PC-3 (cell line): ENCODE measurements around the gene PKD1L1. TPM values are rescaled to one million over a fixed set of nuclear protein-coding genes. Genes with fewer than 3 reads are reported as not detected.
"Not testable (repeated sequence)": the region's sequence is repeated elsewhere in the genome, so short reads cannot be mapped to it uniquely, and the experiment has no call there.

Experiments used
- ATAC-seq: fragments of 200-7000 bp; cut with Tn5 transposase; 2 replicates; pipeline ENCODE4 v1.9.1; 2020; ENCODE audit warnings: mild to moderate bottlenecking, moderate library complexity
- BruUV-seq: library from RNA; stranded (reverse); fragments of 400-500 nt; replicated peaks from 2 replicates; lab custom pipeline; 2021; lab: Mats Ljungman, UMichigan
- CTCF ChIA-PET: fragments of 300-600 bp; sonication (Branson Sonifier 250); formaldehyde crosslinking; loops from one replicate; lab custom pipeline; 2022; ENCODE audit warnings: antibody characterized with exemption; lab: Charles Lee
- POLR2A ChIA-PET: fragments of 300-600 bp; sonication (Branson Sonifier 250); formaldehyde crosslinking; loops from one replicate; lab custom pipeline; 2022; ENCODE audit warnings: antibody characterized with exemption; ENCODE audit not compliant: unreplicated experiment; lab: Charles Lee
- DNase-seq: peaks from one replicate; pipeline ENCODE4 v3.0.0-alpha.2; 2015
- H2AFZ ChIP-seq: fragments of 300-600 bp; sonication (generic); 2 replicates; pipeline ENCODE4 v1.6.0; 2016; ENCODE audit warnings: antibody characterized with exemption, low read length
- H3F3A ChIP-seq: fragments of 300-600 bp; sonication (generic); one replicate; pipeline ENCODE4 v1.6.0; 2017; ENCODE audit warnings: antibody characterized with exemption, low read length, control low read depth, mild to moderate bottlenecking; ENCODE audit not compliant: unreplicated experiment
- H3K27ac ChIP-seq: fragments of 300-600 bp; sonication (generic); 2 replicates; pipeline ENCODE4 v1.5.1; 2016; ENCODE audit warnings: mild to moderate bottlenecking, low read length
- H3K27me3 ChIP-seq: fragments of 300-600 bp; sonication (generic); 2 replicates; pipeline ENCODE4 v1.6.1; 2016; ENCODE audit warnings: low read length, mixed read lengths
- H3K36me3 ChIP-seq: fragments of 300-600 bp; sonication (generic); 2 replicates; pipeline ENCODE4 v1.6.1; 2016; ENCODE audit warnings: low read depth, mixed run types, low read length, mixed read lengths
- H3K4me1 ChIP-seq: fragments of 300-600 bp; sonication (generic); 2 replicates; pipeline ENCODE4 v1.5.1; 2016; ENCODE audit warnings: low read length; ENCODE audit not compliant: insufficient read depth
- H3K4me2 ChIP-seq: fragments of 300-600 bp; sonication (generic); 2 replicates; pipeline ENCODE4 v1.6.0; 2016; ENCODE audit warnings: low read length
- H3K4me3 ChIP-seq: fragments of 300-600 bp; sonication (generic); 2 replicates; pipeline ENCODE4 v1.5.1; 2016; ENCODE audit warnings: mild to moderate bottlenecking, low read length, mixed read lengths
- H3K79me2 ChIP-seq: fragments of 300-600 bp; sonication (generic); 2 replicates; pipeline ENCODE4 v1.6.1; 2017; ENCODE audit warnings: low read length, mixed read lengths
- H3K9ac ChIP-seq: fragments of 300-600 bp; sonication (generic); 2 replicates; pipeline ENCODE4 v1.6.0; 2016; ENCODE audit warnings: mild to moderate bottlenecking, low read length
- H3K9me2 ChIP-seq: fragments of 300-600 bp; sonication (generic); replicated peaks from 2 replicates; pipeline ENCODE4 v1.6.1; 2016; ENCODE audit warnings: mixed run types, low read length, mixed read lengths
- H3K9me3 ChIP-seq: fragments of 300-600 bp; sonication (generic); 2 replicates; pipeline ENCODE4 v1.6.1; 2016; ENCODE audit warnings: low read length, mixed read lengths
- H4K20me1 ChIP-seq: fragments of 300-600 bp; sonication (generic); 2 replicates; pipeline ENCODE4 v1.6.1; 2016; ENCODE audit warnings: low read length, mixed read lengths
- CTCF ChIP-seq: fragments of 300-600 bp; sonication (generic); conservative IDR thresholded peaks from 2 replicates; pipeline ENCODE4 v1.5.1; 2017; ENCODE audit warnings: antibody characterized with exemption, low read depth, mild to moderate bottlenecking, low read length
- EZH2 ChIP-seq: fragments of 300-600 bp; sonication (generic); IDR thresholded peaks from one replicate; pipeline ENCODE4 v1.6.1; 2017; ENCODE audit warnings: antibody characterized with exemption, mild to moderate bottlenecking, low read length; ENCODE audit not compliant: unreplicated experiment
- EZH2phosphoT487 ChIP-seq: fragments of 300-600 bp; sonication (generic); IDR thresholded peaks from 2 replicates; pipeline ENCODE4 v1.6.1; 2018; ENCODE audit warnings: mild to moderate bottlenecking, antibody characterized with exemption, low read length, borderline replicate concordance
- intact Hi-C: fragments of 100-400 bp; cut with micrococcal nuclease; formaldehyde crosslinking; loops from 2 replicates; pipeline ENCODE4 v1.9.0; 2023
- total RNA-seq: library from RNA; depleted of rRNA; stranded (reverse); fragments of >200 nt; gene quantifications from 2 replicates; pipeline ENCODE4 v1.2.3, GENCODE V29; 2014

PKD1L1 gene
- total RNA-seq, 1 experiment from 2014 or later: 0.04 TPM

GRCh38 chr7:47757921-47758411 is 190.3 kb downstream of the PKD1L1 start:
- intact Hi-C loops: no loop called here
- DNase-seq (no peak), ATAC-seq (no peak)
- TF ChIP-seq EZH2phosphoT487: no peak
- no peak for TF ChIP-seq CTCF
- no peak for TF ChIP-seq EZH2
- H3K9me3 ChIP-seq: no peaks in the 10 kb centered on the region
- H3K4me2 ChIP-seq: no peak overlapping the region
- no peaks in the 10 kb centered on the region for H4K20me1 ChIP-seq
- H3K36me3 ChIP-seq: no peaks in the 10 kb centered on the region
- H3K4me1 ChIP-seq: peaks cover 9% of the 10 kb centered on the region
- no peaks in the 10 kb centered on the region for H3F3A ChIP-seq
- H3K9me2 ChIP-seq: no peaks in the 10 kb centered on the region
- no peak overlapping the region for H3K9ac ChIP-seq
- 0 out of 2 replicates have a peak overlapping the region, but pooled peaks have one; percentile 33 for H2AFZ ChIP-seq
- H3K79me2 ChIP-seq: no peaks in the 10 kb centered on the region
- no TSS peak for BruUV-seq
- POLR2A ChIA-PET: no interaction called here
- no peak overlapping the region for H3K27ac ChIP-seq
- CTCF ChIA-PET: no interaction called here
- H3K27me3 ChIP-seq: no peaks in the 10 kb centered on the region
- no peak overlapping the region for H3K4me3 ChIP-seq

- no peak overlapping the region for H3K4me3 ChIP-seq
- H3K36me3 ChIP-seq: no peaks in the 10 kb centered on the region
- no peak for DNase-seq
- H3K27ac ChIP-seq: no peak overlapping the region
- no peaks in the 10 kb centered on the region for H3K27me3 ChIP-seq
- no peak overlapping the region for H2AFZ ChIP-seq
- POLR2A ChIA-PET: no interaction called here
- BruUV-seq: no TSS peak
- TF ChIP-seq EZH2 (no peak), EZH2phosphoT487 (no peak), CTCF (no peak)
- no peaks in the 10 kb centered on the region for H3K79me2 ChIP-seq
- no peaks in the 10 kb centered on the region for H3K9me3 ChIP-seq
- no peaks in the 10 kb centered on the region for H3K4me1 ChIP-seq
- H3K9ac ChIP-seq: no peak overlapping the region
- no peak overlapping the region for H3K4me2 ChIP-seq
- CTCF ChIA-PET: no interaction called here
- no peaks in the 10 kb centered on the region for H3F3A ChIP-seq
- intact Hi-C loops: no loop called here
- H3K9me2 ChIP-seq: no peaks in the 10 kb centered on the region
- no peaks in the 10 kb centered on the region for H4K20me1 ChIP-seq
- no peak for ATAC-seq
Observed at GRCh38 chr7:47756636-47757035, 191.6 kb downstream of the PKD1L1 start.

GRCh38 chr7:47755248-47755647 is 193.0 kb downstream of the PKD1L1 start:
- POLR2A ChIA-PET: interaction anchor here (0.6 kb wide), 1 partner anchor 36 kb away, joined by 3 read pairs; no protein-coding TSS in a partner anchor
- no peaks in the 10 kb centered on the region for H4K20me1 ChIP-seq
- no peaks in the 10 kb centered on the region for H3K27me3 ChIP-seq
- ATAC-seq (no peak), DNase-seq (no peak)
- H3K9me2 ChIP-seq: no peaks in the 10 kb centered on the region
- no peak overlapping the region for H3K9ac ChIP-seq
- BruUV-seq: no TSS peak
- H3K4me2 ChIP-seq: no peak overlapping the region
- H3K36me3 ChIP-seq: no peaks in the 10 kb centered on the region
- H3K4me1 ChIP-seq: no peaks in the 10 kb centered on the region
- no peak overlapping the region for H3K27ac ChIP-seq
- H3F3A ChIP-seq: no peaks in the 10 kb centered on the region
- intact Hi-C loops: no loop called here
- CTCF ChIA-PET: no interaction called here
- TF ChIP-seq CTCF: no peak
- TF ChIP-seq EZH2: no peak
- TF ChIP-seq EZH2phosphoT487: no peak
- no peaks in the 10 kb centered on the region for H3K79me2 ChIP-seq
- no peak overlapping the region for H3K4me3 ChIP-seq
- H3K9me3 ChIP-seq: no peaks in the 10 kb centered on the region
- H2AFZ ChIP-seq: no peak overlapping the region

GRCh38 chr7:47751724-47752123 is 196.5 kb downstream of the PKD1L1 start:
- H3F3A ChIP-seq, CTCF ChIA-PET, H3K27me3 ChIP-seq, H3K27ac ChIP-seq, H3K9me2 ChIP-seq, H3K4me2 ChIP-seq, DNase-seq, BruUV-seq, H3K9me3 ChIP-seq, POLR2A ChIA-PET, H4K20me1 ChIP-seq, ATAC-seq, H3K79me2 ChIP-seq, H3K36me3 ChIP-seq, H3K9ac ChIP-seq, H2AFZ ChIP-seq, H3K4me3 ChIP-seq, intact Hi-C loops, H3K4me1 ChIP-seq: not testable (repeated sequence)
